NCI-H2227 (cell line): Measurements from ENCODE around the gene ATG2B.

Experiments used
- DNase-seq: peaks from one replicate; lab custom pipeline; 2025; ENCODE audit not compliant: unreplicated experiment; lab: John Stamatoyannopoulos, UW

Gene ATG2B

GRCh38 chr14:96231526-96232130, 131.5 kb downstream of the ATG2B start:
- DNase-seq: no peak

- no peak for DNase-seq
Observed at GRCh38 chr14:96231056-96231455, 132.1 kb downstream of the ATG2B start.

- DNase-seq: no peak
Observed at GRCh38 chr14:96229315-96229714, 133.8 kb downstream of the ATG2B start.
